ENCODE data around the gene ADGRG3. TPM values are rescaled to one million over a fixed set of nuclear protein-coding genes. Genes with fewer than 3 reads are reported as not detected.

The ADGRG3 gene
- total RNA-seq, 1 experiment from 2014 or later: 0.46 TPM

DNA sequence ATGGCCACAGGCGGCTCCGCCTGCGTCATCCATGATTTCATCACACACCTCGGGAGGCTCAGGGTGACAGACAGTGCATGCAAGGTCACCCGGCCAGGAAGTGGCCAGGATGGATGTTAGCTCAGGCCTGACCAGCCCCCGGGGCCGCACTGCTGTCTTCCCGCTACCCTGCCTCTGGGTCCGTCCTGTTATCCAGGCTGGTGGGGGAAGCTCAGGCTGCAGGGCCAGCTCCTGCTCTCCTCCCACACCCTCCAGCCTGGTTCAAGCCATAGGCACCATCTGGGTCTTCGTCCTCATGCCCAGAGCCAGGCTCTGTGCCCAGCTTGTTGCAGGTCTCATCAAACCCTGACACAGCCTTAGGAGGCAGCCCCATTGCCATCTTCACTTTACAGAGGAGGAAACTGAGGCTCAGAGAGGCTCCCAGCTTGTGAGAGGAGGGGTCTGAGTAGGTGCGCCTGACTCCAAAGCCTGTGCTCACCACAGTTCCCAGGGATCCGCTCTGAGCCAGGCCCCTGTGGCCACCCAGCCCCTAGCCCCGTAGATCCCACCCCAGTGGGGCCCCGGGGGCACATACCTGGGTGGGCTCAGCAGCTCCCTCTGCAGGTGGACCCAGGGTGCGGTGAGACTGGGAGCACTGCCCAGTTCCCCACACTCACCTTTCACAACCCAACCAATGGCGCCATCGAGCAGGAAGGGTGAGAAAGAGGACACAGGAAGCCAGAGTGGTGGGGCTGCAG is 412 bp upstream of the ADGRG3 start:
- Histone ChIP-seq H2AFZ (ENCODE audit: low read length) (no peak overlapping the region), H2BK120ac (ENCODE audit: low read depth, low read length, poor library complexity, severe bottlenecking) (no peak overlapping the region), H4K5ac (ENCODE audit: insufficient read length, low read depth, low read length) (no peak overlapping the region), H3K4me2 (ENCODE audit: insufficient read depth, insufficient read length, low read length) (no peak overlapping the region), H4K20me1 (ENCODE audit: control insufficient read depth, insufficient read depth, insufficient read length) (no peaks in the 10 kb centered on the region), H3K18ac (ENCODE audit: insufficient read length, low read depth, low read length) (no peak overlapping the region), H3K56ac (ENCODE audit: insufficient read length, low read depth, low read length) (no peak overlapping the region), H3K4ac (ENCODE audit: low read depth, low read length) (no peak overlapping the region), H3K23ac (ENCODE audit: insufficient read length, low read depth, low read length) (no peak overlapping the region), H3K79me1 (ENCODE audit: insufficient read depth, low read depth, low read length, poor library complexity, severe bottlenecking) (no peaks in the 10 kb centered on the region), H3T11ph (ENCODE audit: low read length) (no peak overlapping the region), H3K14ac (ENCODE audit: insufficient read depth, low read length) (no peak overlapping the region; the same call in 1 of the 2 replicates), H4K91ac (ENCODE audit: insufficient read length, low read depth, low read length) (no peak overlapping the region), H2AK5ac (ENCODE audit: insufficient read length, low read length) (no peak overlapping the region), H4K8ac (replicated peaks; ENCODE audit: insufficient read length, low read depth, low read length) (no peak overlapping the region), H2BK5ac (ENCODE audit: insufficient read length, low read length) (no peak overlapping the region), H3K23me2 (ENCODE audit: insufficient read length, low read depth, low read length, poor library complexity, severe bottlenecking) (no peaks in the 10 kb centered on the region), H3K9me3 (ENCODE audit: control insufficient read depth, low read depth, low read length) (no peaks in the 10 kb centered on the region), H2BK15ac (ENCODE audit: low read depth, low read length) (no peak overlapping the region), H2BK12ac (ENCODE audit: insufficient read length, low read depth, low read length) (no peak overlapping the region), H3K27ac (ENCODE audit: insufficient read length, low read depth, low read length) (no peak overlapping the region), H3K4me1 (ENCODE audit: insufficient read depth, low read length) (no peaks in the 10 kb centered on the region), H3K27me3 (ENCODE audit: insufficient read depth, low read length) (no peaks in the 10 kb centered on the region), H2BK20ac (ENCODE audit: low read depth, low read length, poor library complexity, severe bottlenecking) (no peak overlapping the region), H3K9ac (ENCODE audit: extremely low read depth, insufficient read length, low read length) (no peak overlapping the region), H3K79me2 (ENCODE audit: insufficient read depth, low read length) (no peaks in the 10 kb centered on the region)
- peaks cover 2% of the 10 kb centered on the region; the same call in 1 of the 2 replicates for H3K27me3 Mint-ChIP-seq (ENCODE audit: low read depth)
- no peaks in the 10 kb centered on the region; a peak in 1 of 7 replicates for H3K36me3 Mint-ChIP-seq (ENCODE audit: insufficient read depth in 1 of 3, low read depth in 3 of 3)
- DNase-seq: peak; percentile 57
- H3K27ac Mint-ChIP-seq: peak overlapping the region in 1 of 3 experiments; percentile 11; a peak in 1 of 7 replicates
- TF ChIP-seq, protein P1, sequence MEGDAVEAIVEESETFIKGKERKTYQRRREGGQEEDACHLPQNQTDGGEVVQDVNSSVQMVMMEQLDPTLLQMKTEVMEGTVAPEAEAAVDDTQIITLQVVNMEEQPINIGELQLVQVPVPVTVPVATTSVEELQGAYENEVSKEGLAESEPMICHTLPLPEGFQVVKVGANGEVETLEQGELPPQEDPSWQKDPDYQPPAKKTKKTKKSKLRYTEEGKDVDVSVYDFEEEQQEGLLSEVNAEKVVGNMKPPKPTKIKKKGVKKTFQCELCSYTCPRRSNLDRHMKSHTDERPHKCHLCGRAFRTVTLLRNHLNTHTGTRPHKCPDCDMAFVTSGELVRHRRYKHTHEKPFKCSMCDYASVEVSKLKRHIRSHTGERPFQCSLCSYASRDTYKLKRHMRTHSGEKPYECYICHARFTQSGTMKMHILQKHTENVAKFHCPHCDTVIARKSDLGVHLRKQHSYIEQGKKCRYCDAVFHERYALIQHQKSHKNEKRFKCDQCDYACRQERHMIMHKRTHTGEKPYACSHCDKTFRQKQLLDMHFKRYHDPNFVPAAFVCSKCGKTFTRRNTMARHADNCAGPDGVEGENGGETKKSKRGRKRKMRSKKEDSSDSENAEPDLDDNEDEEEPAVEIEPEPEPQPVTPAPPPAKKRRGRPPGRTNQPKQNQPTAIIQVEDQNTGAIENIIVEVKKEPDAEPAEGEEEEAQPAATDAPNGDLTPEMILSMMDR (conservative IDR thresholded peaks at IDR 0.05): peak; percentile 68
- H3K9me3 Mint-ChIP-seq: no peaks in the 10 kb centered on the region
- H3K4me3 Mint-ChIP-seq: no peak overlapping the region
- H3K4me1 Mint-ChIP-seq: no peaks in the 10 kb centered on the region
- no CpG with 5 or more reads among the region's 17 CpGs for WGBS (ENCODE audit: extremely low coverage, insufficient read length, low lambda C conversion rate)
